NCI-H1092 treated with DMSO at 0.1 percent for 48 hours (cell line): ENCODE measurements around the gene HTR1E.
"Not testable (repeated sequence)": the region's sequence is repeated elsewhere in the genome, so short reads cannot be mapped to it uniquely, and the experiment has no call there.

Experiments
- DNase-seq: peaks from one replicate; lab custom pipeline; 2025; lab: John Stamatoyannopoulos, UW

Gene HTR1E

DNA sequence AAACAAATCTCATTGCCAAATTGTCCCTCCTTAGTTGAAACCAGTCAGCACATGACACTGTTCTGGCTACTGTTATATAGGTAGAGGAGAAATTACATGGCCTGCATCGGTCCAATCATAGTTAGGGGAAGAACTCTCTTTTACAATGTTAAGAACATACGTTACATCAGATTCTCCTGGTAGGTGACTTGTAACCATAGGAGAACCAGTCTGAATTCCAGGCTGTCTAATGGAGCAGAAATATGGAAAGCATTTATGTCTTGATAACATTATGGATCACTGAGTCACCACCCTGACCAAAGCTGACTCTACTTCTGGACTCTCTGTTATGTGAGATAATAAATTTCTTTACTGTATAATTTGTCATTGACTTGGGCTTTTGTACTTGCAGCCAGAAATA lies 40.9 kb downstream of the HTR1E start:
- no peak for DNase-seq

DNA sequence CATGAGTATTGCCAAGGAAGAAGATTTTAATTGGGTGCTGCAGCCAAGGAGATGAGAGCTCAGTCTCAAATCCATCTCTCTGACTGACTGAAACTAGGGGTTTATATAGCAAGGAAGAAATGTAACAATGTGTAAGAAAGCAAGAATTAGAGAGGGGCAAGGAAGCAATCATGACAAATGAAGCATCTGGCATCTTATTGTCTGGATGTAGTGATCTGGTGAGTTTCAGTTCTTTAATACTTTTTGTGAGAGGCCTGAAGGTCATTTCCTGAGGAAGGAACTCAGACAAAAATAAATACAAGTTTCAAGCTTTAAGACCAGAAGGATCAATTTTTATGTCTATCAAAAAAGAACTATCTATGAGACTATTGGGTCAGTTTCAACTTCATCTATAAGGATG lies 64.2 kb downstream of the HTR1E start:
- no peak for DNase-seq

DNA sequence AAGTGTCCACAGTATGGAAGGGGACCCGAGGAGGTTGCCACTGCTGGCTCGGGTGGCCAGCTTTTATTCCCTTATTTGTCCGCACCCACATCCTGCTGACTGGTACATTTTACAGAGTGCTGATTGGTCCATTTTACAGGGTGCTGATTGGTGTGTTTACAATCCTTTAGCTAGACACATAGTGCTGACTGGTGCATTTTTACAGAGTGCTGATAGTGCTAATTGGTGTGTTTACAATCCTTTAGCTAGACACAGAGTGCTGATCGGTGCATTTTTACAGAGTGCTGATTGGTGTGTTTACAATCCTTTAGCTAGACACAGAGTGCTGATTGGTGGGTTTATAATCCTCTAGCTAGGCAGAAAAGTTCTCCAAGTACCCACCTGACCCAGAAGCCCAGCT lies 65.1 kb downstream of the HTR1E start:
- DNase-seq: not testable (repeated sequence)

DNA sequence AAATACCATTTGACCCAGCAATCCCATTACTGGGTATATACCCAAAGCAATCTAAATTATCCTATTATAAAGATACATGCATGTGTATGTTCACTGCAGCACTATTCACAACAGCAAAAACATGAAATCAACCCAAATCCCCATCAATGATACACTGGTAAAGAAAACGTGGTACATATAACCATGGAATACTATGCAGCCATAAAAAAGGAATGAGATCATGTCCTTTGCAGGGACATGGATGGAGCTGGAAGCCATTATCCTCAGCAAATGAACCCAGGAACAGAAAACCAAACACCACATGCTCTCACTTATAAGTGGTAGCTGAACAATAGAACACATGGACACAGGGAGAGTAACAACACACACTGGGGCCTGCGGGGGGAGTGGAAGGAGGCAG lies 69.2 kb downstream of the HTR1E start:
- DNase-seq: not testable (repeated sequence)

DNA sequence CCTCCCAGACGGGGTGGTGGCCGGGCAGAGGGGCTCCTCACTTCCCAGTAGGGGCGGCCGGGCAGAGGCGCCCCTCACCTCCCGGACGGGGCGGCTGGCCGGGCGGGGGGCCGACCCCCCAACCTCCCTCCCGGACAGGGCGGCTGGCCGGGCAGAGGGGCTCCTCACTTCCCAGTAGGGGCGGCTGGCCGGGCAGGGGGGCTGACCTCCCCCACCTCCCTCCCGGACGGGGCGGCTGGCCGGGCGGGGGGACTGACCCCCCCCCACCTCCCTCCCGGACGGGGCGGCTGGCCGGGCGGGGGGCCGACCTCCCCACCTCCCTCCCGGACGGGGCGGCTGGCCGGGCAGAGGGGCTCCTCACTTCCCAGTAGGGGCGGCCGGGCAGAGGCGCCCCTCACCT lies 72.3 kb downstream of the HTR1E start:
- DNase-seq: not testable (repeated sequence)

DNA sequence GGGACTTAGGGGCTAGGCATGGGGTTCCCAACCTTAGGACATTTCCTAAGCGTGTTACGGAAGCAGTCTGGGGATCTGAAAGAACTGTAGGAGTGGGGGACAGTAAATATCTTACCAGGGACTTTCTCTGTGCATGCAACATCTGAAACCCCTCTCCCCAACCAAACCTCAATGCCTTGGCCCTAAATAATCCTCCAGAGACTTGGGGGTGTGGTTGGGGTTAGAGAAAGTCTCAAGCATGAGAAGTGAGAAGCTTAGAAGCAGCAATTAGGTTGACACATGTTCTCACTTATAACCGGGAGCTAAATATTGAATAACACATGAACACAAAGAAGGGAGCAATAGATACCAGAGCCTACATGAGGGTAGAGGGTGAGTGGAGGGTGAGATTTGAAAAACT lies 74.7 kb downstream of the HTR1E start:
- DNase-seq: no peak

DNA sequence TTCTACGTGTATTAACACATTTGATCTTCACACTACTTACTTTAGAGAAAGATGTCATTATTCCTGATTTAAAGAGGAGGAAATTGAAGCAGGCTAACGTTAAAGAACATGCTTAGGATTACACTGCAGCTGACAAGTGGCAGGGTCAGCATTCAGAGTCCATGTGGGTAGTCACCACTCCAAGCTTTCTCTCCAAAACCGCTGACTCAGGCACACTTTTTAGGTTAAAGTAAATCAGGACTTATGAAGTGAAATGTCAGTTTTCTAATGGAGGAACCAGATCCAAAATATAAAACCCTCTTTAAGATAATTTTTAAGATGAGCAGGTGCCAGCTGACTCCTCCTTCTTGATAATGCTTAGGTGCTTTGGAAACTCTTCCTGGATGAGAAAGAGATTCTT lies 75.4 kb downstream of the HTR1E start:
- DNase-seq: no peak

DNA sequence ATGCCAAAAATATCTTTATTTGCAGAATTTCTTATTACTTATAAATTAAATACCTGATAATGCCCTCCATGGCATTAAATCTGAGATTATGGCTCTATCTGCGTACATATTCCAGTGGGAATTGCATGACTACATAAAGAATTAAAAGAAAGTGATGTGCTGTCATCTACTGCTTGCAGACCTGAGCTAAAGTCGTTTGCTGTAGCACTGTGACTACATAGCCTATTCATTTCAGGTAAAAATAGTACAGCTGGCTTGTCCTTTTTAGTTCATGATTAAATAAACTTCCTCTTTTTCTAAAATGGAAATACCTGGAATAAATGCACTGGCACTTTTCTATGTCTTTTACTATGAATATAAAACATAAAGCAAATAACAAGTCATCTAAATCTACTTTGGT lies 79.4 kb downstream of the HTR1E start:
- DNase-seq: no peak

DNA sequence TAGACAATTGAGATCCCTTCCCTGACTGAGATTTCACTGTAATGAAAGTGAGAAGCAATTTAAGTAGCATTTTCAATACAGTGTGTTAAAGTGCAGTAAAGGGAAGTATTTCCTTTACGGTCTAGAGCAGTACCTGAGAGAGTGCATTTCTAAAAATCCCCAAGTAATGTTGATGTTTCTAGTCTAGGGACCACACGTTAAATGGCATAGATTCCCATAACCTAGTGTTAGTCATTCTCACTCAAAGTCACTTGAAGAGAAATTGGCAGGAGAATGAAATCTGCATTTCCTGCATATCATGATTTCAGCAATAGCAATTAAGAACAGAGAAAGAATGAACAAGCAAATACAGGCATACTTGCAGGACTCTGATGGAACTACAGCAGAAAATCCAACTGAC lies 89.7 kb downstream of the HTR1E start:
- no peak for DNase-seq

DNA sequence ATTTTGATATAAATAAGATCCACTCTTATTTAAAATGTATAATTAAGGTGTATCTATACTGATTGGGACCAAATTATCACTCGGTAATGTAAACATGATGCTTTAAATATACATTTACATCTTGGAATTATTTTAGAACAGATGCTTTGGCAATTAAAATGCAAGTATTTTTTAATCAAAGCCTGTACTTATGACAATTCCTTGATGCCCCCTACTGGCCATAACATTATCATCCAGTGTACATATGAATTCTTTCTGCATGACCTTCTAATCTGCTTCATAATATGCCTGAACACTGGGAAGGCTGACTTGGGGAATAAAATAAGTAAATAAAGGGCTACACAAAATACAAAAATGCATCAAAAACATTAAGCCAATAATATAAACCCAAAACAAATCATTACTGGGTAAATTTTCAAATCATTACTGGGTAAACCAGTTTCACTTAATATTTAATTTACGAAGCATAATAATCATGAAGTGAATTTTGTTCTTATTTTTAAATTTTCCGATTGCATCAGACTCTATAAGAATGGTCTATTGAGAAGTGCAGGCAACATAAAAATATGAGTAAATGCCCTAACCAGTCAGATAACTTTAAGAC lies 92.5 kb downstream of the HTR1E start:
- peak; percentile 7 for DNase-seq

DNA sequence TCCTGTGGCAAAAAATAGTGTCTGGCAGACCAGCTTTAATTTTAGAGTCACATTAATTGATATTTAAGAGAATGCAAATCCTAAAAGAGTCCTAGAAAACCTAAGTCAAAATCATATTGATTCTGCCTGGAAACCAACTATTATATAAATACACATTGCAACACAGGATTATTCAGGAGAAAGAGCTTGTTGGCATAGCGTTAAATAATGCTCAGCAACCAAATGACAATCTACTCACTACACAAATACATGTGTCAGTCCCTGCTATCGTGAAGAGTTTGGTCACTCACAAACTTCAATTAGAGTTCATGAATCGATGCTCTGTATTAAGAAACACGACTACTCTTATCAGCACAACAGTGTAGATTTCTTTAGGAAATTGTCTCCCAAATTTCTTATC lies 103.4 kb downstream of the HTR1E start:
- DNase-seq: no peak

DNA sequence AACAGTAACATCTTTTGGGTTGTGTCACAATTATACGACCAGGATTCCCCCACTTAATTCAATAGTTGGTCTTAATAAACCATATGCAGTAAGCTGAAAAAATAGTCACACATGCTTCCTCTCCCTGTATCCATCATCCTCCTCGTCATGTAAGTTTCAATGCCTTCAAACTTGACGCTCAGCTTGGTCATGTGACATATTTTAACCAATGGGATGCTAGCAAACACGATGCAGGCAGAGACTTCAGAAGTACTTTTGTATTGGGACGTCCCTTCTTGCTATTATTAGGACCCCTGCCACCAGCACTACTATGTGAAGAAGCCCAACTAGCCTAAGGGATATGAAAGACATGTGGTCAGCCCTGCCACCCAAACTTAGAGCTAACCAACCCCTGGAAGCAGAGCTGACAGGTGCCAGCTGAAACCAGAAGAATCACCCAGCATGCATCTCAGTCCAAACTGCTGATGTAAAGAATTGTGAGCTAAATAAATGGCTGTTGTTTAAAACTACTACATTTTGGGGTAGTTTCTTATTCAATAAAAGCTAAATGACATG lies 108.3 kb downstream of the HTR1E start:
- DNase-seq: no peak

DNA sequence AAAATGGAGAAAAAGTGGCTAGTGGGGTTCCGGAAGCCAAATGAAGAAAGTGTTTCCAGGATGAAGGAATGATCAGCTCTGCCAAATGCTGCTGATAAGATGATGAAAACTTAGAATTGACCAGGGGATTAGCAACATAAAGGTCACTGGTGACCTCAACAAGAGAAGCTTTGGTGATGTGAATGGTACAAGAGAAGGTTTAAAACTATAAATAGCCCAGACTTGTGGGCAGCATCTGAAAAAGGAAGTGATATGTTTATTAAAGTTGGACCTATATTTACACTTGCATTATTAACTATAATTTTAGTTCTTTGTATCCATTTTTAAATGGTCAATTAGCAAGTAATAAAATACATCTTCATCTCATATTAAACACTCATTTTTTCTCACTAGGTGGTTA lies 112.5 kb downstream of the HTR1E start:
- no peak for DNase-seq

DNA sequence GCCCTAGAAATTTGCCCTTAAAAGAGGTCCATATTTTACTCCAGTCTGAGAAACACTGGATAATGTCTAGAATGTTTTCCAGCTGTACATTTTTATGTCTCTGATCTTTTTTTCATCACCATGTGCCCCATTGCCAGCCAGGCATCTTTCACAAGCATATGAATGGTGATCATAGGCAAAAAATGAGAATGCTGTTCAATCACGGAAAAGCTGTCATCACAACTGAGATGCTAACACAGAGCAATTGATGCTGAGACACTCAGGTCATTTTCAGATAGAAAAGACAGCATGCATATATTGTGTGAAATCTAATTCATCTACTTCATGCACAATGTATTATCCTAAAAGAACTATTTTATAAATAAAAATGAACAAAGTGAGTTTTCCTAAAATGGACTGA lies 116.0 kb downstream of the HTR1E start:
- DNase-seq: no peak

DNA sequence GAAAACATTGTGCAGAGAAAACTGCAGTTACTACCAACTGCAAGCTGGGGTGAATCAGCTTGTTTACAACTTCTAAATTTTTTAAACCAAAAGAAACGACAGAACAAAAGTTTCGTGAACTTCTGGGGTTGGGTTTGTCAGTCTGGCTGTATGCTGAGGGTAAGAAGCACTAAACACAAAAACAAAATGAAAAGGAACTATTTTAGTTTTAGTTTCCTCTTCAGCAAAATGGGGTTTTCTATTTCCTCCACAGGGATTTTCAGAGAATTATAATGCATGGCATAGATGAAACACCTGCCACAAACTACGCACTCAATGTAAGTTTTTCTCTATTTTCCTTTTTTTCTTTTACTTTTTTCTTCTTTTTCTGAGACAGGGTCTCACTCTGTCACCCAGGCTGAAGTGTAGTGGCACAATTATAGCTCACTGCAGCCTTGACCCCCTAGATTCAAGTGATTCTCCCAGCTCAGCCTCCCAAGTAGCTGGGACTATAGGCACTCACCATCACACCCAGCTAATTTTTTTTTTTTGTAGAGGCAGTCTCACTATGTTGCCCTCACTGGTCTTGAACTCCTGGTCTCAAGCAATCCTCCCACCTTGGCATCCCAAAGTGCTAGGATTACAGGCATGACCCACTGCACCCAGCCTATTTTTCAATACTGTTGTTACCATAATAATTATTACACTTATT lies 117.0 kb downstream of the HTR1E start:
- no peak for DNase-seq

DNA sequence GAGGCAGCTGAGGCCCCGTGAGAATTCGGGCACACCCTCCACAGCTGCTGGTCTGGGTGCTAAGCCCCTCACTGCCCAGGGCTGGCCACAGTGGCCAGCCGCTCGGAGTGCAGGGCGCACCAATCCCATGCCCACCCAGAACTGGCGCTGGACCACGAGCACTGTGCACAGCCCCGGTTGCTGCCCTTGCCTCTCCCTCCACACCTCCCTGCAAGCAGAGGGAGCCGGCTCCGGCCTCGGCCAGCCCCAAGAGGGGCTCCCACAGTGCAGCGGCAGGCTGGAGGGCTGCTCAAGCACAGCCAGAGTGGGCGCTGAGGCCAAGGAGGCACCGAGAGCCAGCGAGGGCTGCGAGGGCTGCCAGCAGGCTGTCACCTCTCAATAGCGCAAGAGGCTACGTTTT lies 122.6 kb downstream of the HTR1E start:
- DNase-seq: no peak

DNA sequence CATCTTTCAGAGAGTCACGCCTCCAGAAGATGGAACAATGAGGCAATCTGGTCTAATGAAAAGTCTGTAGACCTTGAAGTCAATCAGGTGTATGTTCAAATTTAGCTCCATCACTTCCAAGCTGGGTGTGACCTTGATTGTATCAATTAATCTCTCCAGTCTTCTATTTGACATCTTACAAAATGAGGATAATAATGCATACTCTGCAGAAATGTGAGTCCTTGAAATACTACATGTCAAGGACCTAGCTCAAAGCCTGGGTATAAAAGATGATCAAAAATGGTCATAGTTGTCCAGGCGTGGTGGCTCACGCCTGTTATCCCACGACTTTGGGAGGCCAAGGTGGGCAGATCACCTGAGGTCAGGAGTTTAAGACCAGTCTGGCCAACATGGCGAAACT lies 127.8 kb downstream of the HTR1E start:
- DNase-seq: no peak
